T-helper 1 cell treated with Interleukin-12 subunit alpha and Interleukin-12 subunit beta and Interleukin-4 antibody, amounts not matched to agents 30 μg/mL and 1 μg/mL, for 36 hours (primary cell): ENCODE data around the gene PLA2G4E.

ENCODE experiments used
- H3K27ac Mint-ChIP-seq: one replicate; pipeline ENCODE4 v1.8.0; 2021; ENCODE audit warnings: mild to moderate bottlenecking, mixed read lengths
- H3K27me3 Mint-ChIP-seq: one replicate; pipeline ENCODE4 v1.8.0; 2021; ENCODE audit warnings: low read depth, mixed read lengths
- H3K36me3 Mint-ChIP-seq: one replicate; pipeline ENCODE4 v1.8.0; 2021; ENCODE audit warnings: low read depth, mixed read lengths
- H3K4me1 Mint-ChIP-seq: one replicate; pipeline ENCODE4 v1.8.0; 2021; ENCODE audit warnings: low read depth, mixed read lengths
- H3K4me3 Mint-ChIP-seq: one replicate; pipeline ENCODE4 v1.8.0; 2021; ENCODE audit warnings: mild to moderate bottlenecking, moderate library complexity, mixed read lengths
- H3K9me3 Mint-ChIP-seq: one replicate; pipeline ENCODE4 v1.8.0; 2021; ENCODE audit warnings: mixed read lengths

PLA2G4E gene

GRCh38 chr15:42037656-42038055 is 16.8 kb upstream of the PLA2G4E start:
- Mint-ChIP-seq H3K27me3 (peaks cover 5% of the 10 kb centered on the region), H3K27ac (no peak overlapping the region), H3K9me3 (no peaks in the 10 kb centered on the region), H3K4me1 (peaks cover 5% of the 10 kb centered on the region), H3K4me3 (no peak overlapping the region), H3K36me3 (no peaks in the 10 kb centered on the region)

DNA sequence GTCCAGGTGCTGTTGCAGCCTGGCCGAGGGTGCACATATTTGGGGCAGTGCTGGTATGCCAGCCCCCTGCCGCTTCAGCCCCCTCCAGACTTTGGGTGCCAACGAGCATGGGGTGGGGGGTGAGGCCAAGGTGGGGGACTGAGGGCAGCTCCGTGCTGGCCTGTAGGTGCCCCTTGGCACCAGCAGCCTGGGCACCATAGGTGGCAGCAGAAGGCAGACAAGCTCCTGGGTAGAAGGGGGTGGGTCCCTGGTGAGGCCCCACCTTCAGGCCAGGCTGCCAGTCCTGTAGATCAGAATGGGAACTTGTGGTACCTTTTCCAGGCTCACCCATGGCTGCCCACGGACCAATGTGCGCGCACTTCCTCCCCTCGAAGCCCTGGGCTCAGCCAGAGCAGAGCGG is 16.1 kb upstream of the PLA2G4E start:
- Mint-ChIP-seq H3K4me3 (no peak overlapping the region), H3K9me3 (peaks cover under 1% of the 10 kb centered on the region), H3K36me3 (no peaks in the 10 kb centered on the region), H3K27me3 (peaks cover 5% of the 10 kb centered on the region), H3K4me1 (peaks cover 5% of the 10 kb centered on the region), H3K27ac (no peak overlapping the region)

- H3K36me3 Mint-ChIP-seq = no peaks in the 10 kb centered on the region
- no peak overlapping the region for H3K27ac Mint-ChIP-seq
- H3K9me3 Mint-ChIP-seq = peaks cover 6% of the 10 kb centered on the region
- peaks cover 4% of the 10 kb centered on the region for H3K27me3 Mint-ChIP-seq
- H3K4me3 Mint-ChIP-seq = no peak overlapping the region
- peaks cover 5% of the 10 kb centered on the region for H3K4me1 Mint-ChIP-seq
Measured at GRCh38 chr15:42036112-42036905, 15.5 kb upstream of the PLA2G4E start.

- peaks cover 5% of the 10 kb centered on the region for H3K4me1 Mint-ChIP-seq
- H3K27me3 Mint-ChIP-seq = peaks cover 5% of the 10 kb centered on the region
- H3K9me3 Mint-ChIP-seq = peaks cover 6% of the 10 kb centered on the region
- H3K36me3 Mint-ChIP-seq = no peaks in the 10 kb centered on the region
- no peak overlapping the region for H3K4me3 Mint-ChIP-seq
- no peak overlapping the region for H3K27ac Mint-ChIP-seq
Measured at GRCh38 chr15:42035435-42035761, 14.6 kb upstream of the PLA2G4E start.

- Mint-ChIP-seq H3K27me3 (peaks cover 6% of the 10 kb centered on the region), H3K4me1 (peaks cover 5% of the 10 kb centered on the region), H3K4me3 (no peak overlapping the region), H3K27ac (no peak overlapping the region), H3K36me3 (no peaks in the 10 kb centered on the region), H3K9me3 (peaks cover 6% of the 10 kb centered on the region)
Measured at GRCh38 chr15:42034628-42035434, 14.0 kb upstream of the PLA2G4E start.

GRCh38 chr15:42033214-42033873 is 12.5 kb upstream of the PLA2G4E start:
- Mint-ChIP-seq H3K4me3 (no peak overlapping the region), H3K4me1 (peaks cover 5% of the 10 kb centered on the region), H3K9me3 (peaks cover 6% of the 10 kb centered on the region), H3K27me3 (peaks cover 10% of the 10 kb centered on the region), H3K27ac (no peak overlapping the region), H3K36me3 (no peaks in the 10 kb centered on the region)

DNA sequence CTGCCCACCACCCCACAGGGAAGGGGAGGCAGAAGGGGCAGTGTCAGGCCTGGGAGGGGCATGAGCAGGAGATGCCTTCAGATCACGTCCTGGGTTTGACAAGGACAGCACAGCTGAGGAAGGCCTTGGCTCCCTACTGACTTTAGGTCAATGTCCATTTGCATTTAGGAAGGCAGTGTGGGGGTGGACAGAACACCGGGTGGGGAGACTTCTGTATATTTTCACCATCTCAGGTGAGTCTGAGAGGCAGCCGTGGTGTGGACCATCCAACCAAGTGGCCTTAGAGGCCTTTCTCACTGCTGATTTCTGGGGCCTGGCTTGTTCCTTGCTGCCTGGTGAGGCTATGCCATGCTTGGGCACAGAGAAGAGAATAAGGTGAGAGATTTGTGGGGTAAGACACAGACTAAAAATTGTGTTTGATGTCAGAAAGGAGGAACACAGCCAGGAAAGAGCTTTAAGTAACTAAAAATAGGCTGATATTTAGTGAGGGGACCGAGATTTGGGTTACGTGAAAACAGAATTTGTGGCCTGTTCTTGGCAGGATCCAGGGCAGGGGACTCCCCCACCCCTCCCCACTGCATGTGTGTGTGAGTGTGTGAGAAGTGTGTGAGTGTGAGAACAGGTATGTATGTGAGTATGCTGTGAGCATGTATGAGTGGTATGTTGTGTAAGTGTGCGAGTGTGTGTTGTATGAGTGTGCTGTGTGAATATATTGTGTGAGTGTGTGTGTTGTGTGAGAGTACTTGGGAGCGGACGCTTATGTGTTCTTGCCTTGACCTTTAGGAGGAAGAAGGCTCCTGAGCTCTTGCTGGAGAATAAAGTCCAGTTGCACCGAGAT is 11.8 kb upstream of the PLA2G4E start:
- peaks cover 5% of the 10 kb centered on the region for H3K4me1 Mint-ChIP-seq
- H3K27me3 Mint-ChIP-seq = peaks cover 13% of the 10 kb centered on the region
- peak overlapping the region; percentile 23 for H3K27ac Mint-ChIP-seq
- peaks cover 6% of the 10 kb centered on the region for H3K9me3 Mint-ChIP-seq
- no peak overlapping the region for H3K4me3 Mint-ChIP-seq
- H3K36me3 Mint-ChIP-seq = no peaks in the 10 kb centered on the region

DNA sequence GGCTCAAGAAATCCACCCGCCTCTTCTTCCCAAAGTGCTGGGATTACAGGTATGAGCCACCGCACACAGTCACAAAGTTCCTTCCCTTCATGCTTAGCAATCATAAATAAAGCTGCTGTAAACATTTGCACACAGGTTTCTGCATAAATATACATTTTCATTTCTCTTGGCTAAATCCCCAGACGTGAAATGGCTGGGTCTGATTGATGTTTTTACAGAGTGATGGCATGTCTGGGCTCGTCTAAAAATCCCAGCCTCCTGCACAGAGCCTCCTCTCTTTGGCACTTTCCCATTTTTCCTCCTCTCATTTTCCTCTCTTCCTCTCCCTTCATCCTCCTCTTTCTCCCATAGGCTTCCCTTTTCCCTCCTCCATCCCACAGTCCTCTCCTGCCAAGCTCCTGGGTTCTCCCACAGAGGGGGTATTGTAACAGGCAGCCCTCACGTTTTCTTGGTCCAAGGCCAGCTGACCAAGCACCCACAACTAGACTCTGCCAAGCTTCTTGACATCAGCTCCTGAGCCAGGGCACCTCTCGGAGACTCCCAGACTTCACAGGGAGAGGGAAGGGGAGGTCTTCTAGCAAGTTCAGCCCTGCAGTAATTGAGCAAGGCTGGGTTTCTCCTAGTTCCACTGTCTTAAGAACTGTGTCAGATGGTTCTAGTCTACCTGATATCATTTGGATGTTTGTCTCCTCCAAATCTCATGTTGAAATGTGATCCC is 10.5 kb upstream of the PLA2G4E start:
- Mint-ChIP-seq H3K4me1 (peaks cover 5% of the 10 kb centered on the region), H3K27ac (no peak overlapping the region), H3K36me3 (no peaks in the 10 kb centered on the region), H3K9me3 (peaks cover 6% of the 10 kb centered on the region), H3K4me3 (no peak overlapping the region), H3K27me3 (peaks cover 21% of the 10 kb centered on the region)

GRCh38 chr15:42027521-42027920 is 6.7 kb upstream of the PLA2G4E start:
- H3K4me3 Mint-ChIP-seq = no peak overlapping the region
- H3K36me3 Mint-ChIP-seq = no peaks in the 10 kb centered on the region
- peaks cover 6% of the 10 kb centered on the region for H3K9me3 Mint-ChIP-seq
- peaks cover 25% of the 10 kb centered on the region for H3K27me3 Mint-ChIP-seq
- no peaks in the 10 kb centered on the region for H3K4me1 Mint-ChIP-seq
- H3K27ac Mint-ChIP-seq = no peak overlapping the region

DNA sequence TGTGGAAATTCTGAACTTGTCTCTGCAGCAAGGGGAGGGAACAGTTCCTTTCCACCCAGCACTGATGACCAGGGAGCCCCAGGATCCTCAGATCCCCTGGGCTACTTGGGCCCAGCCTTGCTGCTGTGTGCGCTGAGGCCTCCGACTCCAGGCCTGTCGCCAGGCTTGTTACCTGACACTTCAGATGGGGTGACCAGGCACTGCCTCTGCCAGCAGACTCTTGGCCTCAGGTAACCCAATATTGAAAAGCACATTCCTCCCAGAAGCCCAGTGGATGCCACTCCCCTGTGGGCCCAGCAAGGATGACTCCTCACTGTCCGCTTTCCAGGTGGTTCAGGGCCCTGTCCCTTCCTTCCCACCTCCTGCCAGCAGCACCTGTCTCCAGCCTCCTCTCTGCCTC is 3.5 kb upstream of the PLA2G4E start:
- Mint-ChIP-seq H3K36me3 (no peaks in the 10 kb centered on the region), H3K9me3 (no peaks in the 10 kb centered on the region), H3K4me1 (no peaks in the 10 kb centered on the region), H3K27me3 (peaks cover 15% of the 10 kb centered on the region), H3K27ac (no peak overlapping the region), H3K4me3 (no peak overlapping the region)

DNA sequence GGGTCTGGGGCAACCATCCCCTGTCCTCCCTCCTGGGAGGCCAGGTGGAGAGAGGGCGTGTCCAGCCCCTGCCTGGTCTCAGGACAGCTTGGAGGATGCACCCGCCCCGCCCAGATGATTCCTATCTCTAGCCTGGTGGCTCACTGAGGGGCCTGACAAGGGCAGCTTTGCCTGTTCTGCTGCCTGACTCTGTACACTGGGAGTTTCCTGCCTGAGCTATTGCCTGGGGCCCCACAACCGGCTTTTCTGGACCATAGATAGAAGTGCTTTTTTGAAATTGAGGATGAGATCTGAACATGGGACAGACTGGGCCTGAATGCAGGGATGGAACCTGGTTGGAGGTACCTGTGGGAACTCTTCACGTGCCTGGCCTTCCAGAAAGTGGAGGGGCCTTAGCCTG is 751 bp upstream of the PLA2G4E start:
- H3K27ac Mint-ChIP-seq = no peak overlapping the region
- H3K4me3 Mint-ChIP-seq = no peak overlapping the region
- no peaks in the 10 kb centered on the region for H3K4me1 Mint-ChIP-seq
- no peaks in the 10 kb centered on the region for H3K36me3 Mint-ChIP-seq
- peaks cover 12% of the 10 kb centered on the region for H3K27me3 Mint-ChIP-seq
- H3K9me3 Mint-ChIP-seq = no peaks in the 10 kb centered on the region

DNA sequence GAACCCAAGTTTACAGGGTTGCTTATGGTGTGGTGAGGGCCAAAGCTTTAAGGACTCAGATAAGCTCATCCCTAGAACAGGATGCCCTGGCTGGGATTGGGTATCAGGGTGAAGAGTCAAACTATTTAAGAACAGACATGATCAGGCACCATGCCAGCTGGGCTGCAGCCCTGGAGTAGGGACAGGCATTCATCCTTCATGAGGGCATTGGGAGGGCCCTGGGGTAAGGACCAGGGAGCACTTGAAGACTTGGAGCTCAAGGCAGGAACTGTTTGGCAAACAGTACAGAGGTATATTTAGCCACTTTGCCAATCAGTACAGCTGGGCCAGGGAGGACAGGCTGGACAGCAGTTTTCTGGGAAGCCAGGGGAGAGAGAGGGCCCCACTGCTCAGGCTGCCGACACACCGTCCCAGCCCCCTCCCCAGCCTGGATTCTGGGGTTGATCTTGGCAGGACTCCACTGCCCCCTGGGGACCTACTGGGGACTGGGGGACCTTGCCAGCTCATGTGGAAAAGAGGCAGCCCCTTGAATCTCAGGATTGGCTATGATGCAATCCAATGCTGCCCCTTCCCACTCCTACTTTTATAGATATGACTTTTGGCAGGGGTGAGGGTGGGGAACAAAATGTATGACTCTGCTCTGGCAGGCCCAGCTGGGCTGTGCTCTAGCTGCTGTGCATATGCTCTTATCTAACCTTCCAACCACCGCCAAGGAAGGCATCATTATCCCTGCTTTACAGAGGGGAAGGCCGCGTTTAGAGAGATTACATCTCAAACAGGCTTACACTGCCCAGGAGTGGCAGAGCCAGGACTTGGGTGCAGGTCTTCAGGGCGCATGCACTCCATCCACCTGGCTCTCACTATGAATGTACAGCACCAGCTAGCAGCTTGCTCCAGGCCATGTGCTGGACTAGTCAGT is 2.3 kb downstream of the PLA2G4E start:
- peaks cover 7% of the 10 kb centered on the region for H3K27me3 Mint-ChIP-seq
- H3K9me3 Mint-ChIP-seq = no peaks in the 10 kb centered on the region
- H3K36me3 Mint-ChIP-seq = no peaks in the 10 kb centered on the region
- H3K4me3 Mint-ChIP-seq = no peak overlapping the region
- H3K4me1 Mint-ChIP-seq = no peaks in the 10 kb centered on the region
- no peak overlapping the region for H3K27ac Mint-ChIP-seq

GRCh38 chr15:42016971-42017370 is 3.9 kb downstream of the PLA2G4E start:
- peaks cover 7% of the 10 kb centered on the region for H3K27me3 Mint-ChIP-seq
- H3K27ac Mint-ChIP-seq = no peak overlapping the region
- peaks cover 5% of the 10 kb centered on the region for H3K4me1 Mint-ChIP-seq
- H3K4me3 Mint-ChIP-seq = no peak overlapping the region
- no peaks in the 10 kb centered on the region for H3K36me3 Mint-ChIP-seq
- H3K9me3 Mint-ChIP-seq = no peaks in the 10 kb centered on the region
